UCSD-AML1 (cell line): ENCODE results near the gene ACER3.
A peak's percentile ranks its signal among the peaks of the same experiment; 100 is the strongest.
"Not testable (repeated sequence)": the region's sequence is repeated elsewhere in the genome, so short reads cannot be mapped to it uniquely, and the experiment has no call there.

Experiments
- DNase-seq: peaks from one replicate; lab custom pipeline; 2025; ENCODE audit not compliant: unreplicated experiment; lab: John Stamatoyannopoulos, UW

Gene ACER3

DNA sequence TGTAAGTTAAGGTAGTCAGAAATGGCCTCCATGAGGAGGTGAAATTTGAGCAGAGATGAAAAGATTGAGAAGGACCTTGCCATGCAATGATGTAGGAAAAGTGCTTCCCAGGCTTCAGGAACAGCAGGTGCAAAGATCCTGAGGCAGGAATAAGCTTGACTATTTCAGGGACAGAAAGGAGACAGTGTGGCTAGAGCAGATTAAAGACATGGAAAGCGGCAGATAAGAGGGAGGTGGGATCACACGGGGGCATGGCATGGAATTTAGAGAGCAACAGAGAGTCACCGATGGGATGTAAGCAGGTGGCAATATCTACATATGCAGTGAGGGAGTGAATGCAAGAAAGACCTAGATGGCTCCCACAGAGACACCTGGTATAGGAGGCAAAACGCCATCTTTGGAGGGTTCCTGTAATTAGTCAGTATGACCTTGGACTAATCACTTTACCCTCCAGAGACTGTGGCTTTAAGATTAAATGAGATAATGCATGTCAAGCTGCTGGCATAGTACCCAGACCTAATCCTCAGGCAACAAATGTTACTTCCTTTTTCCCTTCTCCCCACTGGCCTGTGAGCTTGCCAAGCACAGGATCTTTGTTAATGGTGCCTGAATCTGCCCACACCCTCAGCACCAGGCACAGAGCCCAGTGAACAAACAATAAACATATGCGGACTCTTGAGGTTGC, 24.6 kb upstream of the ACER3 start:
- no peak for DNase-seq

DNA sequence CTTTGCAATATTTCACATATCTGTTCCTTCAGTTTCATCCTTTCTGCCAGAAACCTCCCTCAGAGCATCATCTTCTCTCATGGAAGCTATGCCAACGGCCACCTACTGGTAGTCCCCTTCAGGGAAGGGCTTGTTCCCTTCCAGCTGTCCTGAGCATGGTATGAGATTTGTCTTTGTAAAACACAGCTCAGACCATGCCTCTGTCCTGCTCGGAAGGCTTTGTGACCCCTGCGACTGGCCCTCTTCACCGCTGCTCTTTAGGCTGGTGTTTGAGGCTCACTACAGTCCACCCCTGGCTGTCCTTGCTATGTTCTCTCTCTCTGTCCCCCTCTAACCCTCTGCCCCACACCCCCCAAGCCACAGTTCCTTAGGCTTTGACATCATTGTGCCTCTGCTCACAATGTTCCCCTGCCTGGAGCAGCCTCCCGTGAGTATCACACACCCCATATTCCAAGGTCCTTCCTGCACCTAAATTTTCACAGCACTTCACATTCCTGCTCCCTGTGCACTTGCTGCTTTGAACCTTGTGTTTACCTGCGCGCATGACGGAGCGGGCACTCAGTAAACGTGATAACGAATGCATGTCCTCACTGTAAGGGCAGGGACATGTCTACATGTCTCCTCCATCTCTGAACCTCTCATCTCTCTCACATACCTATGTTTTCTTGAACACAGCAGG, 24.0 kb upstream of the ACER3 start:
- no peak for DNase-seq

DNA sequence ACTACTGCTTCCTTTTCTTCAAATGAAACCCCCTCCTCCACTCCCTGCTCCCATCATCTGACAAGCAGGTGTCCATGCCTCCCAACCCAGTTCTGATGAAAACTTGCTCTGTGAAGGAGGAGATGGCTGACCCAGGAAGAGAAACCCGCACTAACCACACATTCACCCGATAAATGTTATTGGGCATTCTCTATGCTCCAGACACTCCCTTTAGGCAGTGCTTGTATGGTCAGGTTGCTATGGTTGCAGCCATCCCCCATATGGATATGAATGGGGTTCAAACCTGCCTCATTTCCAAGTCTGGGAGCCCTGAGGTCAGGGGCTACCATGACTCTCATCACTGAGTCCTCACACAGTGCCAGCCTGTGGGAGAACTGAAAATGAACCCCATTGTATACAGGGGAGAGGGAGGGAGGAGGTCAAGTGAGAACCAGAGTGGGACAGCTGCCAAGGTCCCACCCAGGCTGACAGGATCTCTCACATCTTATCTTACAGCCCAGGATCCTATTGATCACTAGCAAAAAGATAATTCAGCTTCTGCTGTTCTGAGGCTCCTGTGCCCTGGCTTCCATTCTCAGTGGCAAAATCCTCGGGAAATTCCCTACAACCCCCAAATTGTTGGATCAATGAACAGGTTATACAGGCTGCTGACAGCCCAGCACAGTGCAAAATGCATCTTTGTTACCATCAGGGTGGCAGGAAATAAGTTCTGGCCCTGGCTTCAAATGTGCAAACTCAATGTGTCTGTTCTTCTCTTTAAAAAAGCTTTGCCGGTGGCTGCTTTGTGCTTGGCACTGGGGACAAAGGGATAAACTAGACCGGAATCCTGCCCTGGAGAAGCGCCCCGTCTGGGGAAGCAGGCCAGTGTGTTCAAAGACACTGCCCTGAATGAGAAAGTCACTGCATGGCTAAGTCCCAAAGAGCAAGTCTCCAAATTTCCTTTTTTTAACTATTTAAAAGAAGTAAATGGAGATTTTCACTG, 22.7 kb upstream of the ACER3 start:
- DNase-seq = no peak

DNA sequence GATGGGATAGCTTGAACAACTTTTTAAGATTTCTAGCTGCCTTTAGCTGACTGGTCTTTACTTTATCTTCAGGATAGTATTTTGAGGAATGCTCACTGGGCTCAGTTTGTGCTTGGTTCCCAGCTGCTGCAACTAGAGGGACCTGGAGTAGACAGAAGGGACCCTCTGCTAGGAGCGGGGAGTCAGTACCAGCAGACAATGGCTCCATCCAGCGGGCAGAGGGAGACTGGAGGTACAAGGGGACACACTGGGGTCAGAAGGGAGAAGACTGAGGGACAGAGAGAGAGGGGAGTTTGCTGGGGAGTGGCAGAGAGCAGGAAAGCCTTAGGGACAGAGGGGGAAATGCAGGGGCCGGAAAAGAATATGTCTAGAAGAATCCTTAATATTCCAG, 22.0 kb upstream of the ACER3 start:
- DNase-seq = peak; percentile 42

DNA sequence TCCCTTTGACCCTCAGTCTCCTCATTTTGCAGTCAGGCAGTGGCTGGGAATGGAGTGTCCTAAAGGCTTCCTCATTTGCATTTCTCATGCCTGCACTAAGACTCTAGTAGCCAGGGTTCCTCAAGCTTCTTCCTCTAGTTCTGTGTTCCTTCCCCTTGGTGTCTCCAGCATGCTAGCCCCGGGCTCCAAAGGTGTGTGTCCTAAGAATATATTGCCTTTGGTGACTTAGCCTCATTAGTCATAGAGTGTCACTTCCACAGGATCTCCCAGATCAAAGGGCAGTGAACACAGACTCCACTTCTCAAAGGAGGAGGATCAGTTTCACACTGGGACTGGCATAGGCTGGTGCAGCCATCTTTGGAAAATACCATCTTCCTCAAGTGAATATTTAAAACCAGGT, 21.4 kb upstream of the ACER3 start:
- DNase-seq = no peak

DNA sequence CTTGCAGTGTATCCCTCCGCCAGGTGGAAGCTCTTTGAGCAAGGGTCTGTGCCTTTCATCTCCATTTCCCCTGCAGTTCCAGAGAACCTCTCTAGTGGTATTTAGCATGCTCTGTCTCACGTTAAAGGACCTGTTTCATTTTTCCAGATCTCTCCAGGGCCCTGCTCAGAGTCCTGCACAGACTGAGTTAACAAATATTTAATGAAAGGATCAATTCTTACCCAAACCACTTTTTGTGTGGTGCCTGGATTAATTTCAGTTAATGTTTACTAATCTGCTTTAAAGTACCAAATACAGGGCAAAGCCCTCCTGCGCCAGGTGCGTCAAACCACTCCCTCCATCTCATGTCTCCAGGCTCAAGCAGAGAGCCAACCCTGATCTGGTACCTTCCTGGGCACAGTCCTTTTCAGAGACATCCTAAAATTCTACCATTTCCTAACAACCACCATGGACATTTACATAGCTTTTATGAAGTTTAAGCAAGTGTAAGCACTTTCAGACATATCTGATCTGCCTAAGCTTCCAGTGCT, 18.7 kb upstream of the ACER3 start:
- DNase-seq = no peak

DNA sequence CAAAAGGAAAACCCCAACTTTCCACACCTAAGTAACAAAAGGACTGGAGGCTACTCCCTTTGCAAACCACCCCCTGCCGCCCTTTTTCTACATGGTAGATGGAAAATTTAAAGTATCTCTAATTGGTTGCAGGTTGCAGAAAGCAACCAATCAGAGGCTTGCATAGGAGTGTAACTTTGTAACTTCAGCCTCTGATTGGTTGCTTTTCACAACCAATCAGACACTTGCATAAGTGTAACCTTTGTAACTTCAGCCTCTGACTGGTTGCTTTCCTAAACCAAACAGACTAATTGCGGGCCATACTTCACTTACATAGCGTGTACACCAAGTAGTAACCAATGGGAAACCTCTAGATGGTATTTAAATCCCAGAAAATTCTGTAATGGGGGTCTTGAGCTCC, 16.8 kb upstream of the ACER3 start:
- DNase-seq = no peak

DNA sequence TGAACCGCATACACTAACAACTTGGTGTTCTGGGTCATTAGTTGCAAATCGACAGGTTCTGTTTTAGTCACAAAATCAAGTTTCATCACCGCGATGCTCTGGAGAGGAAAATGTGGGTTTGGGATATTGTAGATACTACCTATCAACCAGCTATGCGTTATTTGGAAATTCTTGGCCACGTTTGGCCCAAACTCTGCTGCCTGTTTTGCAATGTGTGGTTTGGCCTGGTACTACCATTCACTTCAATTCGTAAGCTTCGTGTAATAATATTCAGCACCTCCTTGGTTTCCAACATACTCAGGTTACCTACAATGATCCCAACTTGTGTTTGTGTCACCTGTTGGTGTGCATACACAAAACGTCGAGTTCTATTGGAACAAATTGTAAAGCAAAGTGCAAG, 16.2 kb upstream of the ACER3 start:
- no peak for DNase-seq

DNA sequence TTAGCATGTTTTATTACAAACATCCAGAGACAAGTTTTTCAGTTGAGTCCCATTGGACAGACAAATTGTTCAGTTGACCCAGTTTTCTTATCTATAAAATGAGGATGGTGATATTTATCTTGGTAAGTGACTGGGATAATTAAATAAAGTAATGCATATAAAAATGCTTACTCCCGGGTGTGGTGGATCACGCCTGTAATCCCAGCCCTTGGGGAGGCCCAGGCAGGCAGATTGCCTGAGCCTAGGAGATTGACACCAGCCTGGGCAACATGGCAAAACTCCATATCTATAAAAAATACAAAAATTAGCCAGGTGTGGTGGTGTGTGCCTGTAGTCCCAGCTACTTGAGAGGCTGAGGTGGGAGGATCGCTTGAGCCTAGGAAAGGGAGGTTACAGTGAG, 15.6 kb upstream of the ACER3 start:
- no peak for DNase-seq

DNA sequence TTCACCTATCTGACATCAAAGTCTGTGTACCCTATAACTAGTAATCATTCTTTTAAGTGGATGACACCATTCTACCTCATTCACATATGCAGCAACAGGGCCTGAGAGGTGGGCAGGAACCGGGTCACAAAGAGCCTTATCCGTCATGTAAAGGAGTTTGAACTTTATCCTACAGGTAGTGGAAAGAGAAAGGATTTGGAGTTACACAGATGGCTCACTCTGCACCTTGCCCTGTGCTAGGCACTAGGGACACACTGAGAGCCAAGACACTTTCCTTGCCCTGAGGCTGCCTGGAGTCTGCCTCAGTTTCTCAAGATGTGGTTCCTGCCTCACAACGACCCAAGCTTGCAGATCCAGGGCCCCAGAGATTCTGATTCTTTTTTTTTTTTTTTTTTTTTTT, 14.3 kb upstream of the ACER3 start:
- DNase-seq = no peak

DNA sequence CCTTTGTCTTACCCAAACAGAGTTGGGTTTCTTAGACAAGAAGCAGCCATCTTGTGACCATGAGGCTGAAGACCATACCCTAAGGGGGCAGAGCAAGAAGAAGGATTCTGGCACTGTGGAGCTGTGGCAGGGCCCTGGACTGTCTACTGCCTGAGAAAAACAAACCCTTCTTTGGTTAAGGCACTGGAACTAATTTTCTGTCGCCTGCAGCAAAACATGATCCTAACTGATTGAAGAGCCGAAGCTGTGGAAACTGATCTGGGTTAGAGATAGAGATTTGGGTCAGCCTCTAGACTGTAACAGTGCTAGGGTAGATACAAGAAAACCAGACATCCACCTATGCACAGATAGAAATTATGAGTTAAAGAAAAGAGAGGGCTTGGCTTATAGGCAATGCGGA, 11.3 kb upstream of the ACER3 start:
- no peak for DNase-seq

DNA sequence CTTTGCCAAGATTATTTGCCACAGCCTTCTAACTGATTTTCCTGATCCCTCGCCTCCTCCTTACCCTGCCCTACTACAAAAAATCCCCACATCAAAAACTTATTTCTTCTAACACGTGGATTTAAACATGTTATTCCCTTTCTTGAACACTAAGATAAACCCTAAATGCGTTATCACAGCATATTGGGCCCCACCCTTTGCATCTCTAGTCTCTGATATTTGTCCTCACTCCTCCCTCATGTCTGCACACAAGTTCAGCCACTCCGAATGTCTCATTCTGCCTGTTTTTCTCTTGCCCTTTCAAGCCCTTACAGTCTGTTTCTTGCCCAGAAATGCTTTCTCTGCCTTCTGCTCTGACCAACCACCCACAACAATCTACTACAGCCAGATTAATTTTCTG, 10.6 kb upstream of the ACER3 start:
- no peak for DNase-seq

DNA sequence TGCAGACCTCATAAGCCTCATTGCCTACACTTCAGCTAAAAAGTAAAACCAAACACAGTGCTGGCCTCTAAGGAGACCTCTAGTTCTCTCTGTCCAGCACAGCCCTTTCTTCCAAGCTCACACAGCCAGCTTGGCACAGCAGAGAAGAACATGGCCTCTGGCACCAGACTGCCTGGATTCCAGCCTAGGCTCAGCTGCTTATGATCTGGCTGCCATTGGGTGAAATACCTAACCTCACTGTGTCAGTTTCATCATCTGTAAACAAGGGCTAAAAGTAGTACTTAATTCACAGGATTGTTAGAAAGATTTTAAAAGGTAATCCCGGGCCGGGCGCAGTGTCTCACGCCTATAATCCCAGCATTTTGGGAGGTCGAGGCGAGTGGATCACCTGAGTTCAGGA, 9.9 kb upstream of the ACER3 start:
- DNase-seq = no peak

DNA sequence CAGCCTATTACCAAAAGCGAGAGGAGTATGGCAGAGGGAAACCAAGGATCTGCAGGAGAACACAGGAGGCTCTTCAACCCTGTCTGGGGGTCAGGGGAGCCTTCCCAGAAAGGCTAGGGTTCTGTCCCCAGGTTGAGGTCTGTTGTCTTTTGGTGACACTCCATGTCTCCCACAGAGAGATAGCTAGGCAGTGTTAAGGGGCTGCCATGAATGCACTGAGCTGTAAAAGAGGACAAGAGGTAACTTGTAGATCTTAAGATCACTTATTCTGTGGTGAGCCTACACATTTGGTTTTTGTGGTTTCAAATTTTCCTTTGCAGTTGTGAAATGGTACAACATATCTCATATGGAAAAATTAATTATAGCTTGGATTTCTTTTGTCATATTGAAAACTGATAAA, 6.0 kb upstream of the ACER3 start:
- no peak for DNase-seq

DNA sequence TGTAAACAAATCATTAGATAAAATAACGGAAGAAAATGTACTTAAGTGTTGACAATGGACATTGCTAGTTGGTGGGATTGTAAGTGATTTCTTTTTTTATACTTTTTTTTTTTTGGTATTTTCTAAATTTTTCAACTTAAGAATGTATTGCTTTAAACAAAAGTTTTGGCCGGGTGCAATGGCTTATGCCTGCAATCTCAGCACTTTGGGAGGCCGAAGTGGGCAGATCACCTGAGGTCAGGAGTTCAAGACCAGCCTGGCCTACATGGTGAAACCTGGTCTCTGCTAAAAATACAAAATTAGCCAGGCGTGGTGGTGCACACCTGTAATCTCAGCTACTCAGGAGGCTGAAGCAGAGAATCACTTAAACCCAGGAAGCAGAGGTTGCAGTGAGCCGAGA, 5.0 kb upstream of the ACER3 start:
- DNase-seq = not testable (repeated sequence)

DNA sequence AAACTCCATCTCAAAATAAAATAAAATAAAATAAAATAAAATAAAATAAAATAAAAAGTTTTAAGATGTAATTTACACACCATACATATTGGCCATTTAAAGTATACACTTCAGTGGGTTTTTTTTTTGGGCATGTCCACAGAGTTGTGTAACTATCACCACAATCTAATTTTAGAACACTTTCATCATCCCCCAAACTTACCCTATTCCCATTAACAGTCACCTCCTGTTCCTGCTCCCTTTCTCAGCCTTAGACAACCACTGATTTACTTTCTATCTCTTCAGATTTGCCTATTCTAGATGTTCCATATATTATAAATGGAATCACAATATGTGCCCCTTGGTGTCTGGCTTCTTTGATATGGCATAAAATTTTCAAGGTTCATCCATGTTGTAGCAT, 4.6 kb upstream of the ACER3 start:
- DNase-seq = no peak

DNA sequence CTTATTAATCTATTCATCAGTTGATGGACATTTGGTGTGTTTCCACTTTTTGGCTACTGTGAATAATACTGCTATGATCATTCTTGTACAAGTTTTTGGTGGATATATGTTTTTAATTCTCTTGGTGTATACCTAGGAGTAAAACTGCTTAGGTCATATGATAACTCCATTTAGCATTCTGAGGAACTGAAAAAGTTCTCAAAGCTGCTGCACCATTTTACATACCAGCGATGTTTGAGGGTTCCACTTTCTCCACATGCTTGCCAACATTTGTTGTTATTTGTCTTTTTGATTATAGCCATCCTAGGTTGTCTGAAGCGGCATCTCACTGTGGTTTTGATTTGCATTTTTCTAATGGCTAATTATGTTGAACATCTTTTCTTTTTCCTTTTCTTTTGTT, 4.1 kb upstream of the ACER3 start:
- DNase-seq = no peak

DNA sequence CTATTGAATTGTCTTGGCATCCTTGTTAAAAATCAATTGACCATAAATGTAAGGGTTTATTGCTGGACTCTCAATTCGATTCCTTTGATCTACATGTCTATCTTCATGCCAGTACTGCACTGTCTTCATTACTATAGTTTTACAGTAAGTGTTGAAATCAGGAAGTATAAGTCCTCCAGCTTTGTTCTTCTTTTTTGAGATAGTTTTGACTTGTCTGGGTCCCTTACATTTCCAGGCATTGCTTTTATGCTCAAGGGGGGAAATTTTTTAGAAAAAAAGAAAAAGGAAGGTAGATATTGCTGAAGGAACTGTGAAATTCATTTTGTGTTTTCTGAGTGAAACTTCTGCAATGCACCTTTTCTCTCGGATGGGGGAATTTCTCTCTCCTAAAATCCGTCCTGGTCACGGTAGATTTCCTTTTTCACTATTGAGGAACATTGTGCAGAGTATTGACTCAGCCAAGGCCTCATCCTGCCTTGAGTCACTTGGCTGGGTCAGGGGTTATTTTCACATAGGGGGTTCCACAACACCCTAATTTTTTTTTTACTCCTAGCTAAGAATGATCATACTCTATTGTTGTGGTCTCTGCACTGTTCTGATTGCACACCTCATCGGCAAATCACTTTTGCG, 2.8 kb upstream of the ACER3 start:
- no peak for DNase-seq

DNA sequence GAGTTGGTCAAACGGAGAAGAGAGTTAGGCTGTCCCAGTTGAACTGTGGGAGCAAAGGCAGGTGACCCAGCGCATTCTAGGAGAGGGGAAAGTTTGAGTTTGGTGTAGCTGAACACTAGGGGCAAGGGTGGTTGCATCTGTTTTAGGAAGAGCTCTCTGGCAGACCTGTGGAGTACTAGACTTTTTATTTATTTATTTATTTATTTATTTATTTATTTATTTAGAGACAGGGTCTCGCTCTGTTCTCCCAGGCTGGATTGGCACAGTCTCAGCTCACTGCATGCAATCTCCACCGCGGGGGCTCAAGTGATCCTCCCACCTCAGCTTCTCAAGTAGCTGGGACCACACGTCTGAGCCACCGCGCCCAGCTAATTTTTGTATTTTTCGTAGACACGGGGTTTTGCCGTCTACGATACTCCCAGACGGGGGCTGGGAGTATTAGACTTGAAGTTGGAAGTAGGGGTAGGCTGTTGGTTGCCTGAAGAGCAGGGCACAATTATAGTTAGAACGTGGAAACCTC, 950 bp upstream of the ACER3 start:
- no peak for DNase-seq

DNA sequence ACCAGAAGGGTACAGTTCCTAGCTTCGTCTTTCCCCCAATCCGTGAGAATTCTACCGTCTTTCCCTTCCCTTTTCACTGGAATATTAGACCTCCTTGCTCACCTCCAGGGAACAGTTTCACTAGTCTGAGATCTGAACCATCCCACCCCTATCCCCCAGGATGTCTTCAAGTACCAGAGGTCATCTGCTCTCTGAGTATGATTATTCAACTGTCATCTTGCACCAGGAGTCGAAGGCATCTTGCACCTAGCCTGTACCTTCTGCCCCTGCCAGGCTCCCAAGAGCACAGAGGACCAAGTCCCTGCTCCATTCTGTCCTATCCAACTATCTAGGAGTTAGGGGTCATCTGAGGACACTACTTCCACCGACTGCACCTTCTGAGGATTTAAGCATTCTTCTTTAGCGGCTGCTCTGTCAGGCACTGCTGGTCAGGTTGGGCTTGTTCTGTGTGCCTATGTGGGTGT, 804 bp downstream of the ACER3 start:
- no peak for DNase-seq

DNA sequence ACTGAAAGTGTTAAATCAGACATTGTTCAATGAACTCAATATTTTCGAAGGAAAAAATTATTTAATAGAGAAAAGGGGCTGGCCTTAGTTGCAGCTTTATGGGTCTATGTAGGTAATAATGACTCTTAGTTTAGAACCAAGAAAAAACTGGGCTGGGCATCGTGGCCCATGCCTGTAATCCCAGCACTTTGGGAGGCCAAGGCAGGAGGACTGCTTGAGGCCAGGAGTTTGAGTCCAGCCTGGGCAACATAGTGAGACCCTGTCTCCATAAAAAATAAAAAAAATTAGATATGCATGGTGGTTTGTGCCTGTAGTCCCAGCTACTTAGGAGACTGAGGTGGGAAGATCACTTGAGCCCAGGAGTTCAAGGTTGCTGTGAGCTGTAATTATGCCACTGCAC, 2.1 kb downstream of the ACER3 start:
- not testable (repeated sequence) for DNase-seq
